Peyer's patch (tissue), 4 donors: ENCODE results near the gene GPC6.

Experiments used
- CTCF ChIP-seq, 6 experiments: fragments of 450-650 bp in 4 of 6; fragments of 200-600 bp in 2 of 6; sonication (generic) in 1 of 6; IDR thresholded peaks; one replicate each; pipeline ENCODE4 v1.5.1; 2017 to 2019; ENCODE audit warnings: antibody characterized with exemption in 6 of 6, mild to moderate bottlenecking in 3 of 6, moderate library complexity in 1 of 6
- POLR2A ChIP-seq, 2 donors: fragments of 450-650 bp; IDR thresholded peaks; one replicate each; pipeline ENCODE4 v1.5.1; 2017; ENCODE audit warnings: antibody characterized with exemption in 2 of 2, mild to moderate bottlenecking in 2 of 2, moderate library complexity in 2 of 2

DNA sequence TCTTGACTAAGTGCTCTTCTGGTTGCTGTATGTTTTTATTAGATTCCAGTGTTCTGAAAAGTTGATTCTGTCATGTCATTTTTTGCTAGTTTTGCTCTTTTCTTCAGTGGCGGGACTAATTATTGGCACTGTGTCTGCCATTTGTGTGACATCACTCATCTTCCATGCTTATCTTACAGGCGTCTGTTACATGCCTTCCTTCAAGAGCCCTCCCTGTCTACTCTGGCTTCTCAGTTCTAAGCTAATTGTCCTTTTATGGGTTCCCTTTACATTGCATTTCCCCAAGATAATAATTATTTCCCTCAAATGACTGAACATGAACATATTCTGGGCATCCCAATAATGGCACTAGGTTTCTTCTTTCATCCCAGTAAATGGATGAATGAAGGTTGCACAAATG, 793.8 kb downstream of the GPC6 start:
- no peak for TF ChIP-seq CTCF (IDR thresholded peaks at IDR 0.05)
- no peak for TF ChIP-seq POLR2A (IDR thresholded peaks at IDR 0.05)
